Hematopoietic multipotent progenitor cell treated with erythropoietin and hydrocortisone succinate and interleukin-3 and kit ligand, for 4 days (in vitro differentiated cells): ENCODE results near the gene NTMT1.

Experiments
- DNase-seq: peaks from one replicate; pipeline ENCODE4 v3.0.0-alpha.2; 2015

NTMT1 gene

DNA sequence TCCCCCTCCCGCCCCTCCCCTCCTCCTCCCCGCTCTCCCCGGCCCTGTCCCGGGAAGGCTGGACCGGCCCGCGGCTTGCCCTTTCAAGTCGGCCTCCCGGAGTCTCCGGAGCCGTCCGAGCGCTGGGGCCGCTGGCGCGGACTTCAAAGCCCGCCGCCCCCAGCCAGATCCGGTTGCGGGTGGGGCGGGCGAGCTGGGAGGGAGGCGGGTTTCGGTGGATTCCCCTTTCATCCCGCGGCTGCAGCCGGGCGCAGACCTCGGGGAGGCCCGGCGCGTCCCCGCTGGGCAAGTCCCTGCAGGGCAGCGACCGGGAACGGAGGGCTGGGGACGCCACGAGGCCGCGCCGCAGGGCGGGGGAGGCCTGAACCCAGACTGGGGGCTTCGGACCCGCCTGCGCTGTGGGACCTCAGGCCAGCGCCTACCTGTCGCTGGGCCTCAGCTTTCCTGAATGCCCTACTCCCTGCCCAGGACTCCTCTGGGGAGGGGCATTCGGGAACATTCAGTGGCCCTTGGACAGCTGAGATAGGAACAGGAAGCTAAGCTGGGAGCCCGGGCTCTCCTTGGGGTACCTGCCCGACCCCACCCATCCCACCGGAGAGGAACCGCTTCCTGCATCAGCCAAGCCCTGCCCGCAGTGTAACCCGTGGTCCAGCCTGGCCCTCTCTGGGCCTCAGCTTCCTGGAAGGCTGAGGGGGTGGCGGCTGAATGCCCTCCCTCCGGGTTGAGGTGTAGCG lies 28.4 kb upstream of the NTMT1 start:
- DNase-seq: no peak

DNA sequence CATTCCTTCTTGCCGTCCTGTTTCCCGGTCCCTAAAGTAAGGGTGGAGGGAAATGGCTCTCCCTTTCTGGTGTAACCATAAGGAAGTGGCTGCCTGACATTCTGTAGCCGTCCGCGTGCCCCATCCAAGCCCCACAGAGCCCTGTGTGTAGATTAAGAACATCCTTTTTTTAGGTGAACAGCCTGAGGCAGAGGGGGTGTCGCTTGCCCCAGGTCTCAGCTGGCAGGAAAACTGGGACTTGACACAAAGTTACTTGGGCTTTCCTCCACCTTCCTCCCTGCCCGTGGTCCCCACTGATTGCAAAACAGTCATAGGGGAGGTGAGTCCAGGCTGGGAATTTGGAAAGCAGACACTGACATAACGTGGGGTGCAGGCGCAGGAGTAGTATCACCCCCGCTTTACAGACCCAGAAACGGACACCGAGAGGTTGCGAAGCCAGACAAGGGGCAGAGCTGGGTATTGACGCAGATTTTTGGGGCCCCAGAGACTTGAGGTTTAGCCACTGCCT lies 27.8 kb upstream of the NTMT1 start:
- no peak for DNase-seq

DNA sequence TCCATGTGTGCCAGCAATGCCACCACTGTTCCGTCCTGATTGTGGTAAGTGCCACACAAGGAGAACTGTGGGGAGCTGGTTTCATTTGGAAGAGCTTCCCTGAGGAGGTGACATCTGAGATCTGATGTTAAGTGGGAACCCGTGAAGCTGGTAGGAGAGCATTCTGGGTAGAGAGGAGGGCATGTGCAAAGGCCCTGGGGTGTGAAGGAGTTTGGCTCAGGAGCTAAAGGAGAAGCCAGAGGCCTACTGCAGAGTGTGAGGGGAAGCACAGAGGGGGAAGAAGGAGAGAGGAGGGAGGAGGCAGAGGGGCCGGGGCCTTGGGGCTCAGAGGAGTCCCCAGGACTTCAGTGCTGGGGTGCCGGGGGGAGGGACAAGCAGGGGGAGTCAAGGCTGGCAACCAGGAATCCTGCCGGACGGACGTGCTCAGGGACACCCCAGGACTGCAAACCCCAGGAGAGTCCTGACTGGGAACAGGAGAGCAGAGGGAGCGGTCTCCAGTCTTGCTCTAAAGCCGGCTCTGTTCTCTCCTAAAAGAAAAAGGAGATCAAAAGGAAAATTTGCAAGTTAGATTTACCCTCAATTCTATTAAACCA lies 24.8 kb upstream of the NTMT1 start:
- DNase-seq: no peak

DNA sequence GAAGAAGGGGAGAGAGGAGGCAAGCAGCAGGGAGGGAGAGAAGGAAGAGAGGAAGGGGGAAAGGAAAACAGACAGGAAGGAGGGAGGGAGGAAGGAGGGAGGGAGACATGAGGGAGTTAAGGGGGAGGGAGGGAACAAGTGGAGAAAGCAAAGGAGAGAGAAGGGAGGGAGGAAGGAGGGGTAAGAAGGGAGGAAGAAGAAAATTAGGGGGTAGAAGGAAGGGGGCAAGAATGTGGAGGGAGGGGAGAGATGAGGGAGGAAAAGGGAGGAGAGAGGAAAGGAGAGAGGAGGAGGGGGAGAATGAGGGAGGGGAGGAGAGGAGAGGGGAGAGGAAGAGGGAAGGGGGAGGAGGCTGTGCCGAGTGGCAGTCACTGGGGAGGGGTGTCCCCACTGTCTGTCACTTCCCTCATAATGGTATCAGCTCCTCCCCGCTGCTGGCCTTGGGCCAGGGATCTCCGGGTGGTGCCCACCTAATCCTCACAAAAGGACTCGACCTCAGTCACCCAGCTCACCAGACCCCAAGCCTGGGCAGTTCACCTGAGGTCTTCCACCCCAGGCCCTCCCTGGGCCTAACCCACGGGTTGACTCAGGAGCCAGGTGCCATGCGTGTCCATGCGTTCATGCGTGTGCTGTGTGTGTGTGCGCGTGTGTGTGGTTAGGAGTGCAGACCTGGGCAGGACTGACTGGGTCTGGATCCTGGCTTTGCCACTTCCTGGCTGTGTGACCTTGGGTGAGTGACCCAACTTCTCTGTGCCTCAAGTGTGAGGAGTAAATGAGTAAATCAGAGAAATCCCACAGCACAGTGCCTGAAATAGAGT lies 23.2 kb upstream of the NTMT1 start:
- peak; percentile 59 for DNase-seq

DNA sequence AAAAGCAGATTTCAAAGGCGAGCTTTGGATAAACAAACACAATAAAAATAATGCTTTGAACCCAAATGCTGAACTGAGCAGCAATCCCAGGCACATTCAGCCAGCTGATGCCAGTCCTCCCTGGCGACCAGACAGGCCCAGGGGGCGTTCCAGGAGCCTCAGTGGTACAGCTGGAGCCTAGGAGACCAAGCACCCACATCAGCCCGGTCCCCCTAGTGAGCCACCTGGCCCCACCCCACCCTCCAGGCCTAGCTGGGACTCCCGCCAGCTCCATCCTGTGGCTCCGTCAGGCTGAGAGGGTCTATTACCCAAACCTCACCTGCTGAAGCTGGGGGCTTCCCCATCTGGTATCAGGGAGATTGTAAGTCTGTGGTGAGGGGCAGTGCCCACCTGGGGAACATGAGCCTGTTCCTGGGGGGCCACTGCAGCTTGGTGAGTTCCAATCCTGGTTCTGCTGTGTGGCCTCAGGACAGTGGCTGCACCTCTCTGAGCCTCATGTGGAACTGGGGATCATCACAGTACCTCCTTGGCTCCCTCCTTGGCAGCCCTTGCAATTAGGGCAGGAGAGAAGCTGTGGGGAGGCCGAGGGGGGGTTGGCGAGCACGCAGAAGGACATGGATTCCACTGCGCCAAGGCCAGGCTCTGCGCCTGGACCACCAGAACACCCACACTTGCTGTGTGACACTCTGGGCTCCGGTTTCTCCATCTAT lies 21.8 kb upstream of the NTMT1 start:
- no peak for DNase-seq

DNA sequence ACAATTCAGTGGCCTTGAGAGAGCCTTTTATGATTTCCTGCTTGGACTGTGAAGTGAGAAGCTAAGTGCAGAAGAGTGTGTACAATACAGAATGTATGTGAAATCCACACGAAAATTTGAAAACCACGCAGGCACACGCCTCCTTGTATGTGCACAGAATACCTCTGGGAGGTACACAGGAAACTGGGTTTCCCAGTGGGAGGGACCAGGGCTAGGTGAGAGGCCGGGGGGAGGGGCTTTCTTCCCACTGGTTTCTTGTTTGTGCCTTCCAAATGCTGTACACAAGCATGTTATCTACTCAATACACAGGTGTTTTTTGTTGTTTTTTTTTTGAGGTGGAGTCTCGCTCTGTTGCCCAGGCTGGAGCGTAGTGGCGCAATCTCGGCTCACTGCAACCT lies 21.2 kb upstream of the NTMT1 start:
- no peak for DNase-seq

DNA sequence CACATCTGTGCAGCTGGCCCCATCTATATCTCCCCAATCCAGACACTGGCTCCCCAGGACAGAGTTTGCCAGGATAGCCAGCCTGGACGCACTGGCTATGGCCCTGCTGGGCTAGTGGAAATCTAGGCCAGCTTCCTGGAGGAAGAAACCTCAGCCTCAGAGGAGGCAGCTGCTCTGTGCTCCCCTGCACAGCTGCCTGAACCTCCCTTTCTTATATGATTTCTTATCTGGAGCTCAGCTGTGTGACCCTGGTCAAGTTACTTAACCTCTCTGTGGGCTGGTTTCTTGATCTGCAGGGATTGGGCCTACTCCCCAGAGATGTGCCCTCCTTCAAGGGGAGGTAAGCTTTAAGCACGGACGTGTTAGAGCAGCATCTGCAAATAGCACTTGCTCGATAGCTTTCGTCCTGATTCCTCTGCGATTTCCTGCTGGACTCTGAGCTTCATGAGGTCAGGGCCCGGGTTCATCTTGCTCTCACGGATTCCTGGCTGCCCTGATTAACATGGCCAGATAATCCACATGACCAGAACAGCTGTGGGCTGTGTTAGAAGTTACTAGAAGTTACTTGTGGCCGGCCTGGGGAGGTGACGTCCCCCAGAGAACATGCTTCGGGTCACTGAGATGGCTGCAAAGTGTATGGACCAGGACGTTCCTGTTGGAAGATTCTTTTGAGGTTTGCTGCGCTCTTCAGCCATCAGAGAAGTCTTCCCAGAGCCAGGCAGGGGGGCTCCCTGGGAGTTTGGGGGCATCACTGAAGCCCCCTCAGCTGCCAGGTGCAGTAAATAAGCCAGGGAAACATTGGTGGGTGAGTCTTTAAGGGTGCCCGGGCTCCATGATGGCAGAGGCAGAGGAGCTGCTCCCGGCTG lies 19.6 kb upstream of the NTMT1 start:
- no peak for DNase-seq

DNA sequence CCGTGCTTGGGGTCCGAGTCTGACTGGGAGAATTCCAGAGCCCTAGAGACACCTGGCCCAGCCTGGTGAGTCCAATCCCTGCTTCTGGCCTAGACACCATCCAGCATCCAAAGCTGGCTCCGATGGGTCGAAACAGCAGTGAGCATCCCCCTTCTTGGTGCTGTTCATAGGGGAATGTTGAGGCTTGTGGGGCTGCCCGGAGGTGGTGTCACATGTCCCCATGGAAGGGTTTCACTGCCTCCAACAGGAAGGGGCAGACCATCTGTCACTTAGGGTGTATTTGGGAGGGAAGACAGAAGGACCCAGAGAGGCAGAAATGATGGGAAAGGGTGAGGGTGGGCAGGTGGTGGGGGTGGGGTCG lies 19.0 kb upstream of the NTMT1 start:
- no peak for DNase-seq

DNA sequence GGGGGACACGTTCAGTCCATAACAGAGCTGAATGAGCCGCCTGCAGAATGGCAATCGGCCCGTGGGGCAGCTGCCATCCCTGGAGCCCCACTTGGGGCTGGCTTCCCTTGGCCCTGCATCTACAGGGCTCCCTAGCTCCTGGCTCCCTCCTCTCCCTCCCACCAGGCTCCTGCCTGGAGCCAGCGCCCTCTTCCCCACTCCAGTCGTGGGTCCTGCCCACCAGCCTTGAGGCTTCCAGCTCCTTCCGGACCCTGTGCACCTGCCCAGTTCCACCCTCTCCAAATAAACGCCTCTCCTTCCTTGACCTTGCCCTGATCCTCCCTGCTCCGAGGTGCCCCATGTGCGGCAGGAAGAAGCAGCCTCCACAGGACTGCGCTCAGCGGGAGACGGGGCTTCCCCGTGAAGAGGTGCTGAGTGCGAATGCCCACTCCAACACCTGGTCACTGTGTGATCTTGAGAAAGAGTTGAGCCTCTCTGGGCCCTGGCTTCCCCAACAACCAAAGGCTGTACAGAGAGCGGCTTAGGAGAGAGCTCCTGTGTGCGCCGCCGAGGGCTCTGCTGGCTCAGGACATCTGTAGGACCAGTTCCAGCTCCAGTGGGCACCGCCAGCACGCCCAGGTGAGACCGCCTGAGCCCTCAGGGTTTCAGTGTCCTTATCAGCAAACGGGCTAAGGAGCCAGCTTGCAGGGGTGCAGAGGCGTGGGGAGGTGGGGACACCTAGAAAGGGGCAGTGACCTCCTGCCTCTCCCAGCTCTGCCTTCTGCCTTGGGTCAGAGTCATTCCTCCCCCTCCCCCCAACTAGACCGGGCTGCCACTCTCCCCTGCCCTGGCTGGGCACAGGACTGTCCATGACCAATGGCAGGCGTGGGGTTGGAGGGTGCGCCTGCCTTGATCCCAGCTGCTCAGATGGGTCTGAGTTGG lies 17.1 kb upstream of the NTMT1 start:
- no peak for DNase-seq

DNA sequence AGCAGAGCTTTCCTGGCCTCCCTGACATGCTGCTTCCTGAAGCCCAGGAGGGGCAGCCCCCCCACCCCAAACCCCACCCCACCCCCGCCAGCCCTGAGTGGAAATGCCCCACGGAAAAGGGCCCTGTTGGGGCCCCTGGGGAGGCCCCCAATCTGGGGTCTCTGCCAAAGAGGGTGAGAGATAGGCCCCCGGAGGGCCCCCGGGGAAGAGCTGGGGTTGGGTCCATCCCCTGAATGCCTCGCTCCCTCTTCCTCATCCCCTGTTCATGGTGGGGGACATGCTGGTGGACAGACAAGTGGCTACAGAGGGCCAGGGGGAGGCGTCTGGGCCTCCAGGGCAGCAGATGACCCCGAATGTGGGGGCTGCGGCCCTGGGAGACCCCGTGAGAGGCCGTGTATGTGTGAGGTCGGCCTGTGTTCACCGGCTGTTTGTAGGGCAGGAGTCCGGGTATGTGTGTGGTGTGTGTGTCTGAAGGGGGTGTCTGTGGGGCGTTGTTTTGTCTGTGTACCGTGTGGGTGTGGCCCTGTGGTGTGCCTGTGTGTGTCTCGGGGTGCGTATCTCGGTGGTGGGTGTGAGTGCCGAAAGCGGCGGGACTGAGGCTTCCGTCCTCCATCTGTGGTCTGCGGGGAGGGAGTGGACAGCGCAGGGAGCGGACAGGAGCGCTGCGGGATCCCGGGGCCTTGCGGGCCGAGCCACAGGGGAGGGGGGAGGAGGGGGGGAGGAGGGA lies 16.3 kb upstream of the NTMT1 start:
- DNase-seq: peak; percentile 74

DNA sequence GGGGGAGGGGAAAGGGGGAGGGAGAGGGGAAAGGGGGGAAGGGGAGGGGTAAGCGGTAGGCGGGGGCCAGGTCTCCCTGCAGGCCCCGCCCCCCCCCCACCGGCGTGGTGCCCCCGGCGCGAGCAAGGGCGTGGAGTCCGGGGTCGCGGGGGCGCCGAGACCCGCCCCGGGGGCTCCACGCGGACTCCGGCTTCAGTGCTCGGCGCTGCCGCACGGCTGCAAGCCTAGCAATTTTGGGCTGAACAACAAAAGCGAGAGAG lies 15.8 kb upstream of the NTMT1 start:
- DNase-seq: no peak

DNA sequence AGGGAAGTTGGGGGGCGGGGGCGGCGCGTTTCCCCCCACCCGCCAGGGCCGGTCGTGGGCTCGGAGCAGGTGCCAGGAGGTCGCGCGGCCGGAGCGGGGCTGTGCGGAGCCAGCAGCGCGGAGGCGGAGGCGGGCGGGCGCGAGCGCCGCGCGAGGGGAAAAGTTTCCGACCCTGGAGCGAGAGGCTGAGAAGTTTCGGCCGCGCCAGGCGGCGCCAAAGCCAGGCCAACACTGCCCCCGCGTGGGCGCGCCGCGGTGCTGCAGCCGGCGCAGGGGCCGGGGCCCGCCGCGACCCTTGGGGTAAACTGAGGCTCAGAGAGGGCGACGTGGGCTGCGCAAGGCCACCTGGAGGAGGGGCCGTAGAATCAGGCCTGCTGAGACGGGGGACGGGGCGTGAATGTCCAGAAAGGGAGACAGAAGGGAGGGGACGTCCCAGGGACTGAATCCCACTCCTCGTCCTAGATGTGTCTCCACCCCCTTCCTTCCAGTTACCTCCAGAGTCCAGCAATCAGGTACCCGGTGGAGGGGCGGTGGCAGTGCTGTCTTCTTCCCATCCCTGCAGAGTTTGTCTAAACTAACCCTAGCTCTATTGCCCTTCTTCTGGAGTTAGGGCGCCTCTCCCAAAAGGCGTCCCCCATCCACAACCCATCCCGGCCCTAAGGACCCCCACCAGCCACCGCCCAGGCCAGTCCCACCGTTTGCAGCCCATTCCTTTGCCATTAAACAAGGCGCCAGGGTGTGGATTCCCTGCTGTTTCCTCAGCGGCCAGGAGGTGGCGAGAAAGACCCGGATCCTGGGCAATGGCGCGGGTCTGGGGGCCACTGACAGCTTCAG lies 15.3 kb upstream of the NTMT1 start:
- peak; percentile 81 for DNase-seq

DNA sequence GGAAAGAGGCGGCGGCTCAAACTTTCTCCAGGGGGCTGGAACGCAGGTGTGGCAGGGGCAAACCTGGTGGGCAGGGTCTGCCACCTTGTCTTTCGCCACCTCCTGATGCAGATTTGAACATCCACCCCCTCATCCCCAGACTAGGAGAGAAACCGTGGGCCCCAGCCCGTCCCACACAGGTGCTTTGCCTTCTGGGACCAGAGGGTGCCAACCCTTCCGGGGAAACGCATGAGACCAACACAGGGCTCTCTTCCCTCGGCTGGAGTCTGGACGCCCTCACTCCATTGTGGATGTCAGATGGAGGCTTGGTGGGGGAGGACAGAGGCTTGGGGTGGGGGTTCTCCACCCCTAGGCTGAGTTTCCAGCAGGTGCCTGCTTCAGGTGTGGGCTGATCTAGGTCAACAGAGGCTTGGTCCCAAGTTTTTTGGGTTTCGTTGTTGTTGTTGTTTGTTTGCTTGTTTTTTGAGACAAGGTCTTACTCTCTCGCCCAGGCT lies 14.6 kb upstream of the NTMT1 start:
- no peak for DNase-seq

DNA sequence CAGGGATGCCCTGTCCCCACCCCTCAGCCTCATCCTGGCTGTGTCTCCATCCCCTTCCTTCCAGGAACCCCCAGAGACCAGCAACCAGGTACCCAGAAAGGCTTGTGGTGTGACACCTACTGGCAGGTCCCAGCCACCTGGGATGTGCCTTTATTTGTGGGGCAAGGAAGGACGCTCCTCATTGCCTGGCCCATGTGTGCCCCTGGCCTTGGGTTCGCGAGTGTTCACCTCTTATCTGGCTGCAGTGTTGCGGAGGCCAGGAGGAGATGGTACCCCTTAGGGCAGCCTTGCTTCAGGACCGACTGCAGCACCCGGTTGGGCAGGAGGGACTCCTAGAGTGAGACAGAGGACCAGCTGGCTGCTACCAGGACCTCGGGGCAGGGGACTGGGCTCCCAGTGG lies 13.8 kb upstream of the NTMT1 start:
- no peak for DNase-seq

DNA sequence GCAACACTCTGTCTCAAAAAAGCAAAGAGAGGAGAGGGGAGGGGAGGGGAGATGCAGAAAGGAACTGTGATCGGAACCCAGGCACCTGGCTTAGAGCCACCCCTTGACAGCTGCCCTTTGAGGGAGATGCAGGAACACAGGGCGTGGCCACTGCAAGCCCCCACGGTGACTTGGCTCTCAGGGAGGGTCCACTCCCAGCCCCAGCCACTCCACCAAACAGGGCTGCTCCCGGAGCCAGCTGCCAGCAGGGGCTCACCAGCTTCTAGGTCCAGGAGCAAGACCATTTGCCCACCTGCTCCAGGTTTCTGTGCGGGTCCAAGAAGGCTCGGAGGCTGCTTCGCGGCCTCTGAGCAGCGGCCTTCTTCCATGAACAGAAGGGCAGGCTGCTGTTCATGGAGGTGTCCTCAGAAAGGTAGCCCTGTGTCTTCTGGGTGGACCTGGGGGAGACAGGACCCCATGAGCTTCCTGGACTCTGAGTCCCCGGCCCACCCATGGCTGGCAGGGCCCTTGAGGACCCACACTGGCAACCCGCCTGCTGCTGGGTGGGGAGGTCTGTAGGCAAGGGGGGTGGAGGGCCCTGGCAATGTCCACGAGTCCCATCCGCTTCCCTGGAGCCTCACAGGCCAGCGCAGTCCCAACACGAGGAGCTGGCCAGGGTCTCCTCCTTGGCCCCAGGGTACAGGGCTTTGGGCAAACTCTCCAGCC lies 13.0 kb upstream of the NTMT1 start:
- DNase-seq: no peak

DNA sequence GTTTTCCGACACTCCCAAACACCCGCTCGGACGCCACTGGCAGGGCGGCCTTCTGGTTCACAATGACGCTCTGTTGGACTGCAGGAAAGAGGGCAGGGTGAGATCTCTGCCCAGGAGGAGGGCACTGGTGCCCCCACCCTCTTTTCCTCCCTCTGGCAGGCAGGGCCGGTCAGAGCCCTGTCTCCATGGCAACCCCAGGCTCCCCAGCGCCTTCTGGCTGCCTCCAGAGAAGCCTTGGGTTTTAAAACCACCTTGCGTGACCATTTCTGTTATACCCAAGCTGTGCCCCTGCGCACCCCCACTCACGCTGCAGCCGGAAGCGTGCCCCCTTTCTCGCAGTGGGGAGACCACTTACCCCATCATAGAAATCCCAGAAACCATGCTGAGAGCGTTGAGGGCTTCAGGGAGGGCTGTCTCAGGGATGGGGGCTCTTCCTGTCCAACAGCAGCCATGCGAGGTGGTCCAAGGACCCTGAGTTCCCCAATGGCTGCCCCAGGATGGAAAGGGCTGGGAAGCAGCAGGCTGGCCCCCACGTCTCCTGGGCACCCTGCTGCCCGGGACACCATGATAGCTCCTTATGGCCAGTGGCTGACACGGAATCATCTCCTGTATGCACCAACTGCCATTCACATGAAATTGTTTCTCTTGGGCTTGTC lies 12.3 kb upstream of the NTMT1 start:
- no peak for DNase-seq

DNA sequence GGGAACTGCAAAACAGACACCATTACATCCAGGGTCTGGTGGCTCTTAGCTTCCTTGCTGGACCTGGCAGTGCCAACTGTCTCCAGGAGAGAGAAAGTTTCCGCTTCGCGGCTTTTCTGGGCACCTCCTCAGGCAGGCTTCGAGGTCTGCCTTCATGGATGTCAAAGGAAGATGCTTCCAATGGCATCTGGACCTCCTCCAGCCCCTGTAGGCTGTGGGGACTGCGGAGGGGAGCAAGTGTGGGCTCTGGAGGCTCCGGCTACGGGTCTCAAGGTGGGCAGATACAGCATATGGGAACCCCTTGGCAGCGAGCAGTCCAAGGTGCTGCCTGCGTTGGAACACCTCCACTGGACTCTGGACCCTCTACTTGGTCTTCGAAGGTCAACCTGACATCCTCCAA lies 11.0 kb upstream of the NTMT1 start:
- no peak for DNase-seq
